Measurements from ENCODE around the gene FGD4. TPM values are rescaled to one million over a fixed set of nuclear protein-coding genes. Genes with fewer than 3 reads are reported as not detected.

The FGD4 gene
- total RNA-seq, 1 donor from 2014 or later = 11.0 TPM

DNA sequence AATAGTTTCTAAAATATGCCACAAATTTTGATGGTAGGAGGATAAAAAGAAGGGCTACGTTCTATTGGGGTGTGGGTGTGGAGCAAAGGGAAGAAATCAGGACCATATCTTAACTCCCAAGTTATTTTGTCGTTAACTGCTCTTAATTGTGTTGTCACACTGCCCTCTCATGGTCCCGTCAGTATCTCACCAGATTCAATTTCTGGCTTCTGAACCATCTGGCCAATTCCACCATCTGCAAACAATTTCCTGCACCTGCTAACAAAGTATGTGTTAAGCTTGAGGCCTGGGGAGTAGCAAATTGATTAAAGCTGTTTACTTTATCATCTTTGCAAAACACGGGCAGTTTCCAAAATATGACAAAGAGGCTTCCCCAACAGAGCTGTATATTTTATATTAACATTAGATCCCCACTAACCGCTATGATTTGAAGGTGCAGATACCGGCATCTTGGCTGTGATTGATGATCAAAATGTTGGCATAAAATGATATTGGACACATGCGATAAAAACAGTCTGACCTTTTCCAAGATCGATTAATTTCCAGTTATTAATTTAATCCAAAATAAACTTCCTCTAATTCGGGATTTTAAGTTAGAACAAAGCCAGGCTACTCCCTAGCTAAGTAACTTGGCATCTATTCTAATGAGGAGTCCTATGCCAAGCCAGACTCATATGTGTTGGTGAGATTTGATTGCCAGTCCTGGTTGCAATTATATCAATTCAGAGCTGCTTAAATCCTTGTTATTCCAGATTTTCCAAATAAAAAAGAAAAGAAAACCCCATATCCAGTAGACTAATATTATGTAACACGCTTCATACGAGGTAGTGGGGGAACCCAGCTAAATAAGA lies 272.8 kb downstream of the FGD4 start:
- Histone ChIP-seq H3K27me3 (ENCODE audit: control insufficient read depth, insufficient read depth, low read length) (no peaks in the 10 kb centered on the region), H3K36me3 (ENCODE audit: control insufficient read depth, insufficient read depth, low read length) (no peaks in the 10 kb centered on the region), H3K4me3 (ENCODE audit: low read depth, low read length) (no peak overlapping the region)
- TF ChIP-seq, protein P1, sequence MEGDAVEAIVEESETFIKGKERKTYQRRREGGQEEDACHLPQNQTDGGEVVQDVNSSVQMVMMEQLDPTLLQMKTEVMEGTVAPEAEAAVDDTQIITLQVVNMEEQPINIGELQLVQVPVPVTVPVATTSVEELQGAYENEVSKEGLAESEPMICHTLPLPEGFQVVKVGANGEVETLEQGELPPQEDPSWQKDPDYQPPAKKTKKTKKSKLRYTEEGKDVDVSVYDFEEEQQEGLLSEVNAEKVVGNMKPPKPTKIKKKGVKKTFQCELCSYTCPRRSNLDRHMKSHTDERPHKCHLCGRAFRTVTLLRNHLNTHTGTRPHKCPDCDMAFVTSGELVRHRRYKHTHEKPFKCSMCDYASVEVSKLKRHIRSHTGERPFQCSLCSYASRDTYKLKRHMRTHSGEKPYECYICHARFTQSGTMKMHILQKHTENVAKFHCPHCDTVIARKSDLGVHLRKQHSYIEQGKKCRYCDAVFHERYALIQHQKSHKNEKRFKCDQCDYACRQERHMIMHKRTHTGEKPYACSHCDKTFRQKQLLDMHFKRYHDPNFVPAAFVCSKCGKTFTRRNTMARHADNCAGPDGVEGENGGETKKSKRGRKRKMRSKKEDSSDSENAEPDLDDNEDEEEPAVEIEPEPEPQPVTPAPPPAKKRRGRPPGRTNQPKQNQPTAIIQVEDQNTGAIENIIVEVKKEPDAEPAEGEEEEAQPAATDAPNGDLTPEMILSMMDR (IDR thresholded peaks at IDR 0.05; ENCODE audit: insufficient read depth, low read length, poor library complexity, severe bottlenecking) = peak; percentile 61
- no peak for DNase-seq (ENCODE audit: low read depth)

GRCh38 chr12:32679091-32679919 lies 279.9 kb downstream of the FGD4 start, which contains the start of gene DNM1L:
DNM1L (plus strand) TSS chr12:32679301; CDS start chr12:32679364, 63 bp downstream.
- peak; percentile 87 for DNase-seq (ENCODE audit: low read depth)
- TF ChIP-seq, protein P1 (IDR thresholded peaks at IDR 0.05; ENCODE audit: insufficient read depth, low read length, poor library complexity, severe bottlenecking) = no peak
- H3K4me3 ChIP-seq (ENCODE audit: low read depth, low read length) = peak within 1 kb of the TSS; percentile 65
- no peaks in the 10 kb centered on the region for H3K36me3 ChIP-seq (ENCODE audit: control insufficient read depth, insufficient read depth, low read length)
- no peaks in the 10 kb centered on the region for H3K27me3 ChIP-seq (ENCODE audit: control insufficient read depth, insufficient read depth, low read length)

DNA sequence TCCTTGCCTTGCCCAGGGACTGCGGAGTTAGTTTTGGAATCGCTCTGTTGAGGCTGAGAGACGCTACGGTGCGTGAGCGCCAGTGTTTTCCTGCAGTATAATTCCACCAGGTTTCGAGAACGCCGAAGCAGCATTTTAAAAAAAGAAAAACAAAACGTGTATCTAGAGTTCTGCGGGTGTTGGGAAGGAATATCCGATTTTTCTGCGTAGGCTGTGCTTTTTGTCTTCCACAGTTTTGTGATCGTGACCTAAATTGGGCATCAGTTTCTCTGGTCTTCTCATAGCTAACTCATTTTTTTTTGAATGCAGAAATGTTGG lies 280.5 kb downstream of the FGD4 start:
- TF ChIP-seq, protein P1 (IDR thresholded peaks at IDR 0.05; ENCODE audit: insufficient read depth, low read length, poor library complexity, severe bottlenecking) = no peak
- no peaks in the 10 kb centered on the region for H3K27me3 ChIP-seq (ENCODE audit: control insufficient read depth, insufficient read depth, low read length)
- DNase-seq (ENCODE audit: low read depth) = no peak
- peak overlapping the region; percentile 65 for H3K4me3 ChIP-seq (ENCODE audit: low read depth, low read length)
- H3K36me3 ChIP-seq (ENCODE audit: control insufficient read depth, insufficient read depth, low read length) = no peaks in the 10 kb centered on the region

GRCh38 chr12:32680787-32681186 lies 281.4 kb downstream of the FGD4 start:
- no peak for DNase-seq (ENCODE audit: low read depth)
- TF ChIP-seq, protein P1 (IDR thresholded peaks at IDR 0.05; ENCODE audit: insufficient read depth, low read length, poor library complexity, severe bottlenecking) = no peak
- no peak overlapping the region for H3K4me3 ChIP-seq (ENCODE audit: low read depth, low read length)

GRCh38 chr12:32681272-32681671 lies 281.9 kb downstream of the FGD4 start:
- no peaks in the 10 kb centered on the region for H3K27me3 ChIP-seq (ENCODE audit: control insufficient read depth, insufficient read depth, low read length)
- no peaks in the 10 kb centered on the region for H3K36me3 ChIP-seq (ENCODE audit: control insufficient read depth, insufficient read depth, low read length)
- TF ChIP-seq, protein P1 (IDR thresholded peaks at IDR 0.05; ENCODE audit: insufficient read depth, low read length, poor library complexity, severe bottlenecking) = no peak
- H3K4me3 ChIP-seq (ENCODE audit: low read depth, low read length) = no peak overlapping the region
- no peak for DNase-seq (ENCODE audit: low read depth)

More at GRCh38 chr12:32680787-32681186, 281.4 kb downstream of the FGD4 start:
- H3K36me3 ChIP-seq (ENCODE audit: control insufficient read depth, insufficient read depth, low read length) = no peaks in the 10 kb centered on the region
- no peaks in the 10 kb centered on the region for H3K27me3 ChIP-seq (ENCODE audit: control insufficient read depth, insufficient read depth, low read length)

Data from kidney epithelial cell (primary cell).